ENCODE results near the gene CALML4. TPM values are rescaled to one million over a fixed set of nuclear protein-coding genes. Genes with fewer than 3 reads are reported as not detected.
A peak's percentile ranks its signal among the peaks of the same experiment; 100 is the strongest.

CALML4 gene
- total RNA-seq, 2 donors from 2014 or later: 6.0 to 7.0 TPM

GRCh38 chr15:68200016-68200861 lies 4.9 kb downstream of the CALML4 start:
- peaks cover 0 to 2% of the 10 kb centered on the region in 2 donors for H3K36me3 Mint-ChIP-seq (ENCODE audit: insufficient read depth in 2 of 2)
- H3K27ac Mint-ChIP-seq: no peak overlapping the region
- no peak for ATAC-seq (replicated peaks in 1 of 2)
- H3K9me3 Mint-ChIP-seq: no peaks in the 10 kb centered on the region
- H3K4me1 Mint-ChIP-seq (ENCODE audit: low read depth): no peaks in the 10 kb centered on the region
- no peak overlapping the region for H3K4me3 Mint-ChIP-seq
- DNase-seq: no peak
- H3K27me3 Mint-ChIP-seq (ENCODE audit: low read depth): no peaks in the 10 kb centered on the region

DNA sequence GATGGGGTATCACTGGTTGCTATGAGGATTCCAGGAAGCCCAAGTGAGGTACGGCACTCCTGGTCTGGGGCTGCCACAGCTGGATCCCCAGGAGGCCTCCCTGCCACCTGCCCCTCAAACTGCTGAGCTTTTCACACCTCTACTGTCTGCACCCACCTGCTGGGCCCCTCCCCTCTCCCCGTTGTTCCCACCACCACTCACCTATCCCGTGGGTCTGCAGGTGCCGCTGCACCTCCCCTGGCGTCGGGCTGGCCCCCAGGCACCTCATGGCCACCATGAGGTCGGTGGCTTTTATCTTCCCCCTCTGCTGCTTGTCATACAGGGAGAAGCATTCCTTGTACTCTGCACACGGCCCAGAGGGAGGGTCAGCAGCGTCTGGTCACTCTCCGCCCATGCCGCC lies 5.8 kb downstream of the CALML4 start:
- no peaks in the 10 kb centered on the region for H3K9me3 Mint-ChIP-seq
- no peak overlapping the region for H3K4me3 Mint-ChIP-seq
- H3K36me3 Mint-ChIP-seq (ENCODE audit: insufficient read depth in 2 of 2): peaks cover 2 to 5% of the 10 kb centered on the region in 2 donors
- DNase-seq (no peak), ATAC-seq (replicated peaks in 1 of 2) (no peak)
- H3K4me1 Mint-ChIP-seq (ENCODE audit: low read depth): no peaks in the 10 kb centered on the region
- H3K27me3 Mint-ChIP-seq (ENCODE audit: low read depth): no peaks in the 10 kb centered on the region
- no peak overlapping the region for H3K27ac Mint-ChIP-seq

DNA sequence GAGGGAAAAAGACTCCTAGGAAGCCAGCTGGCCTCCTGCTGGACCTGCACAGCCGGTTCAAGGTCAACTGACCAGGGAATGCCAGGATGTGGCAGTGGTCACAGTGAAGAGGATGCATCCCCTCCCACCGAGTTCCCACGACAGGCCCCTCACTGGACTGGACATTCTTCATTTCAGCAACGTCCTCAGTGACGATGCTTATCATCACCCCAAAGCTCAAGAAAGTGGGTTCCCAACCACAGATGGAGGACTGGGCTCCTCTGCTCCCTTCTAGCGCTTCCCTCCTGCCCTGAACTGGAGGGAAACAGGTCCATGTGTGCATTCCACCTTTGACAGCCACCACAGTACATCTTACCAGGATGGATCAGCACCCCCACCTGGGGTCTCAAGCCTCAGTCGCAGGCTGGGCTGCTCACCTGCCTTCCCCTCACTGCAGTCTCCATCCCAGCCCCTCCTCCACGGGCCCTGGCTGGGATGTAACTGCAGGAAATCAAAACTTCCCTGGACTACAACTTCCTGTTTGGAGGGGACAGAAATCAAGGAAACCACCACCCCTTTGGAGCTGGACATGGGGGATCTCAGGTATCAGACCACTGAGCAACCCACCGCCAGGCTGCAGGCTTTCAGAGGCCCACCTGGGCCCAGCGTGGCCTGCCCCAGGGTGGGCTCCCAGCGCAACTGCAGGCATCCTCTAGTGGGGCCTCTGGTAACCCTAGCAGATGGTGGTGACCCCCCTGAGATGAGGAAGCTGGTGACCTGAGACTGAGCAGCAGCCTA lies 7.3 kb downstream of the CALML4 start:
- ATAC-seq (replicated peaks in 1 of 2): no peak
- H3K4me3 Mint-ChIP-seq: no peak overlapping the region
- H3K36me3 Mint-ChIP-seq (ENCODE audit: insufficient read depth in 2 of 2): peaks cover 5 to 11% of the 10 kb centered on the region in 2 donors
- H3K27me3 Mint-ChIP-seq (ENCODE audit: low read depth): no peaks in the 10 kb centered on the region
- no peaks in the 10 kb centered on the region for H3K4me1 Mint-ChIP-seq (ENCODE audit: low read depth)
- no peaks in the 10 kb centered on the region for H3K9me3 Mint-ChIP-seq
- H3K27ac Mint-ChIP-seq: peak overlapping the region; percentile 36
- no peak for DNase-seq

DNA sequence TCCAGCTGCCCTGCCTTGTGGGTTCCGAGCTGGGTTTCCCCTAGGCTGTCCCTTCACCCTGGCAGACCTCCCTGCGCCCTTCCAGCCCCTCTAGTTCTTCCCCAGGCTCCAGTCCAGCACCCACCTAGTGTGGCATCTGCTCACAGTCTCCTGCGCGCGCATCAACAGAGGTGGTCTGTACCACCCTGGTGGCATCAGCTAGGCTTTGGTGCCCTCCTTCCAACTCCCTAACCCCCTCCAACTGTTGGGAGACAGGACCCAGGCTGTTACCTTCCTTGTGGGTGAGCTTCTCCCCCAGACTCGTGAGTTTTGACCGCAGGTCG lies 8.0 kb downstream of the CALML4 start:
- Mint-ChIP-seq H3K9me3 (no peaks in the 10 kb centered on the region), H3K36me3 (ENCODE audit: insufficient read depth in 2 of 2) (peaks cover 5 to 11% of the 10 kb centered on the region in 2 donors), H3K27ac (peak overlapping the region; percentile 4), H3K27me3 (ENCODE audit: low read depth) (no peaks in the 10 kb centered on the region), H3K4me1 (ENCODE audit: low read depth) (no peaks in the 10 kb centered on the region), H3K4me3 (no peak overlapping the region)
- ATAC-seq (replicated peaks in 1 of 2): no peak
- no peak for DNase-seq

DNA sequence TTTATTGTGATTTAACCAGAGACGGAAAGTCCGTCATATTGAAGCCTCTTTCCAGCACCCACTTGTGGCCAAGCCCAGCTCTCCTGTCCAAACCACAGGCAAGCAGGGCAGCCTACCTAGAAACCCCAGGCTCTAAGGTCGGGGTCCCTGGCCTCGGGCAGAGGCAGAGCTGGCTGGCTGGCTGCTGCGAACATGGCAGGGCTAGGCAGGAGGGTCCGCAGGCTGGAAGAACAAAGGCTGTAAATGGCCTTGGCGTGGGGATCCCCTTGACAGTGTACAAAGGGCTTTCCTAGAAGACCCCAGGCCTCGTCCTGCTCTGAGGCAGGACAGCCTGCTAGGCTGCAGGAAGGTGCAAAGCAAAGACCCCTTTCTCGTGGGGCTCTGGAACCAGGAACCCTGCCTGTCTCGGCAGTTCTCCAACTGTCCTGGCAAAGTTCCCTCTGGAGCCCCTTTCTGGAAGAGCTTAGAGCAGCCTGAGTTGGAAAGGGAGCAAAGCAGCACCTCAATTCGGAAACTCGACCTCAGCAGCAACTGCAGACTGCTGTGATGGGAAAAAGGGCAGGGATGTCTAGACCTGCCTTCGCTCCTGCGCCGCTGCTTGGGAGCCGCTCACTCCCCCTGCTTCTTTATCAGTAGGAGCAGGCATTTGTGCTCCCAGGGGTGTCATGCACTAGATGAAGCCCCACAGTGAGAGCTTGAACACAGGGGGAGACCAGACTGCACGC lies 8.5 kb downstream of the CALML4 start:
- ATAC-seq (replicated peaks in 1 of 2) (no peak), DNase-seq (no peak)
- no peaks in the 10 kb centered on the region for H3K27me3 Mint-ChIP-seq (ENCODE audit: low read depth)
- H3K4me1 Mint-ChIP-seq (ENCODE audit: low read depth): no peaks in the 10 kb centered on the region
- no peak overlapping the region for H3K27ac Mint-ChIP-seq
- no peak overlapping the region for H3K4me3 Mint-ChIP-seq
- peaks cover 5 to 15% of the 10 kb centered on the region in 2 donors for H3K36me3 Mint-ChIP-seq (ENCODE audit: insufficient read depth in 2 of 2)
- H3K9me3 Mint-ChIP-seq: no peaks in the 10 kb centered on the region

GRCh38 chr15:68195336-68196112 lies 9.6 kb downstream of the CALML4 start:
- Mint-ChIP-seq H3K36me3 (ENCODE audit: insufficient read depth in 2 of 2) (peaks cover 5 to 15% of the 10 kb centered on the region in 2 donors), H3K27ac (peak overlapping the region; percentile 41), H3K9me3 (no peaks in the 10 kb centered on the region), H3K27me3 (ENCODE audit: low read depth) (no peaks in the 10 kb centered on the region), H3K4me3 (no peak overlapping the region), H3K4me1 (ENCODE audit: low read depth) (no peaks in the 10 kb centered on the region)
- no peak for ATAC-seq (replicated peaks in 1 of 2)
- no peak for DNase-seq

- H3K36me3 Mint-ChIP-seq (ENCODE audit: insufficient read depth in 2 of 2): peaks cover 9 to 18% of the 10 kb centered on the region in 2 donors
- no peak for DNase-seq
- H3K27me3 Mint-ChIP-seq (ENCODE audit: low read depth): no peaks in the 10 kb centered on the region
- H3K4me3 Mint-ChIP-seq: no peak overlapping the region
- H3K27ac Mint-ChIP-seq: peak overlapping the region; percentile 10
- peaks cover 10% of the 10 kb centered on the region for H3K4me1 Mint-ChIP-seq (ENCODE audit: low read depth)
- no peaks in the 10 kb centered on the region for H3K9me3 Mint-ChIP-seq
- no peak for ATAC-seq (replicated peaks in 1 of 2)
Observed at GRCh38 chr15:68192804-68193486, 12.2 kb downstream of the CALML4 start.

- no peak for DNase-seq
- ATAC-seq (replicated peaks in 1 of 2): no peak
- Mint-ChIP-seq H3K4me3 (no peak overlapping the region), H3K27ac (no peak overlapping the region), H3K27me3 (ENCODE audit: low read depth) (no peaks in the 10 kb centered on the region), H3K36me3 (ENCODE audit: insufficient read depth in 2 of 2) (peaks cover 12 to 24% of the 10 kb centered on the region in 2 donors), H3K4me1 (ENCODE audit: low read depth) (peaks cover 14% of the 10 kb centered on the region), H3K9me3 (no peaks in the 10 kb centered on the region)
Observed at GRCh38 chr15:68192117-68192516, 13.0 kb downstream of the CALML4 start.

DNA sequence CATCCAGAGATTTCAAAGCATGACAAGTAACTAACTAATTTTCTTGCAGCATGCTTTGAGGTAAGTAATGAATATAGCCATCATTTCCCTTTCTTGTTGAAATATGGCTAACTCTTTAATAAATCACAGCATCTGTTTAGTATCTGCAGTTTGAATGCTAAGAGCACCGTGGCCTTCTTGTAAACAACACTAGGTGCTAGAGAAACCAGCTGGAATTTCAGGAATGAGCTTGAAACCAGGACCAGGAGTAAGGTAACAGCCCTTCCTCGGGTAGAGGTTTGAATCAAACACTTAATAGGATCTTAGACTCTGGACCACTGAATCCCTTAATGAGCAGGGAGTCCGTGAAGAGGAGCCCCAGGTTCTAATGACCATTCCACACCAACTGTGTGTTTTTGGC lies 13.6 kb downstream of the CALML4 start:
- DNase-seq: no peak
- H3K27ac Mint-ChIP-seq: no peak overlapping the region
- H3K27me3 Mint-ChIP-seq (ENCODE audit: low read depth): no peaks in the 10 kb centered on the region
- peaks cover 12 to 24% of the 10 kb centered on the region in 2 donors for H3K36me3 Mint-ChIP-seq (ENCODE audit: insufficient read depth in 2 of 2)
- peaks cover 14% of the 10 kb centered on the region for H3K4me1 Mint-ChIP-seq (ENCODE audit: low read depth)
- no peaks in the 10 kb centered on the region for H3K9me3 Mint-ChIP-seq
- H3K4me3 Mint-ChIP-seq: no peak overlapping the region
- no peak for ATAC-seq (replicated peaks in 1 of 2)

DNA sequence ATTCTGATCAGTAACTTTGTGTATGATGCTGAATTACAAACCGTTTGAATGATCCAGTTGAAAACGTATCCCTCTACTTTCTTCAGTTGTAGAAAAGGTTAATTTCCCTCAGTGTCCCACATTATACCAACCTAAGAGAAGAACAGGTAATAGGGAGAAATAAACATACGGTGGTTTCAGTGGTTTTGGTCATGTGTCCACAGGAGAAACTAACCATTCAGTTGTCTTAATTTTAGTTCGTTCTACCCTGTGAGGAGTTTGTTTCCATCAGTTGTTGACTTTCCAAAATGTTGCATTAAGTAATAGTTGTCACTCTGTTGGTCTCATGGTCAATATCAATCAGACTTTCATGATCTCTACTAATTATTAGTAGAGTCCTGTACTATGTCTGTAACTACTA lies 15.1 kb downstream of the CALML4 start:
- Mint-ChIP-seq H3K4me1 (ENCODE audit: low read depth) (peaks cover 14% of the 10 kb centered on the region), H3K4me3 (no peak overlapping the region), H3K27ac (peak overlapping the region; percentile 32), H3K27me3 (ENCODE audit: low read depth) (no peaks in the 10 kb centered on the region), H3K9me3 (no peaks in the 10 kb centered on the region), H3K36me3 (ENCODE audit: insufficient read depth in 2 of 2) (peaks cover 11 to 25% of the 10 kb centered on the region in 2 donors)
- DNase-seq (no peak), ATAC-seq (replicated peaks in 1 of 2) (no peak)

DNA sequence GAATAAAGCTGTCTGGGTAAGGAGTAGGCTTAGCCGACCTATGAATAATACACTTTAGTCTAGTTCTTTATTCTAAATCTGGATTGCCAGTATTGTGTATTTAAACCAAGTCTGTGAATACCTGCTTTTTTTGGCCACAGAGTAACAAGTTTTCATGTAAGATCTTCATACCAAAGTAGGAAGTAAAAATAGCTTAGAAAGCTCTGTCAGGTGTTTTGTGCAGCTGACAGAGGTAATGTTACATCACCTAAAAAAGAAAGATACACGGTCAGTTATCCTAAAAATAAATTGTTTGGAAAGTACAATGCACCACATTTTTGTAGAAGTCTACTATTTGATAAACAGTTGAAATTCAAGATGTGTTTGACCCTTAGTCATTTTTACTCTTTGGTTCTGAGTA lies 16.5 kb downstream of the CALML4 start:
- H3K4me3 Mint-ChIP-seq: no peak overlapping the region
- peaks cover 14 to 27% of the 10 kb centered on the region in 2 donors for H3K36me3 Mint-ChIP-seq (ENCODE audit: insufficient read depth in 2 of 2)
- no peaks in the 10 kb centered on the region for H3K27me3 Mint-ChIP-seq (ENCODE audit: low read depth)
- ATAC-seq (replicated peaks in 1 of 2): no peak
- DNase-seq: no peak
- H3K9me3 Mint-ChIP-seq: no peaks in the 10 kb centered on the region
- peaks cover 14% of the 10 kb centered on the region for H3K4me1 Mint-ChIP-seq (ENCODE audit: low read depth)
- H3K27ac Mint-ChIP-seq: peak overlapping the region; percentile 17

- peaks cover 14% of the 10 kb centered on the region for H3K4me1 Mint-ChIP-seq (ENCODE audit: low read depth)
- peaks cover 14 to 24% of the 10 kb centered on the region in 2 donors for H3K36me3 Mint-ChIP-seq (ENCODE audit: insufficient read depth in 2 of 2)
- H3K27me3 Mint-ChIP-seq (ENCODE audit: low read depth): no peaks in the 10 kb centered on the region
- ATAC-seq (replicated peaks in 1 of 2) (no peak), DNase-seq (no peak)
- H3K4me3 Mint-ChIP-seq: no peak overlapping the region
- peak overlapping the region; percentile 21 for H3K27ac Mint-ChIP-seq
- H3K9me3 Mint-ChIP-seq: no peaks in the 10 kb centered on the region
Observed at GRCh38 chr15:68187559-68187958, 17.6 kb downstream of the CALML4 start.
